Umbilical cord (tissue), 2 donors: ENCODE results near the gene PCDH10. TPM values are rescaled to one million over a fixed set of nuclear protein-coding genes. Genes with fewer than 3 reads are reported as not detected.

Experiments used
- DNase-seq: peaks from one replicate; pipeline ENCODE4 v3.0.0-alpha.2; 2015; ENCODE audit warnings: low spot score
- total RNA-seq: library from RNA; depleted of rRNA; stranded (reverse); fragments of >200 nt; gene quantifications from one replicate; pipeline ENCODE4 v1.2.3, GENCODE V29; 2014; ENCODE audit warnings: low replicate concordance; ENCODE audit not compliant: insufficient read depth

The PCDH10 gene
- total RNA-seq, result 30.6 TPM

- peak; percentile 97 for DNase-seq
Measured at GRCh38 chr4:133148690-133149363, at the start of gene PCDH10. TSS of gene PCDH10 (plus strand) at chr4:133149294. CDS start at chr4:133150141, 847 bp downstream.

- no peak for DNase-seq
Measured at GRCh38 chr4:133102043-133102442, 47.1 kb upstream of the PCDH10 start.

- no peak for DNase-seq
Measured at GRCh38 chr4:133102612-133103409, 46.3 kb upstream of the PCDH10 start.

GRCh38 chr4:133112641-133113040 lies 36.5 kb upstream of the PCDH10 start:
- DNase-seq, result no peak

- DNase-seq, result no peak
Measured at GRCh38 chr4:133124746-133125145, 24.3 kb upstream of the PCDH10 start.

- DNase-seq, result no peak
Measured at GRCh38 chr4:133127500-133127899, 21.6 kb upstream of the PCDH10 start.

GRCh38 chr4:133129237-133129636 lies 19.9 kb upstream of the PCDH10 start:
- no peak for DNase-seq

GRCh38 chr4:133130171-133130570 lies 18.9 kb upstream of the PCDH10 start:
- peak; percentile 18 for DNase-seq

- DNase-seq, result no peak
Measured at GRCh38 chr4:133131829-133132460, 17.1 kb upstream of the PCDH10 start.

- no peak for DNase-seq
Measured at GRCh38 chr4:133136833-133137232, 12.3 kb upstream of the PCDH10 start.

- no peak for DNase-seq
Measured at GRCh38 chr4:133137571-133137970, 11.5 kb upstream of the PCDH10 start.

- DNase-seq, result no peak
Measured at GRCh38 chr4:133143775-133144430, 5.2 kb upstream of the PCDH10 start.

- DNase-seq, result no peak
Measured at GRCh38 chr4:133145241-133145640, 3.9 kb upstream of the PCDH10 start.

GRCh38 chr4:133145758-133146573 lies 3.1 kb upstream of the PCDH10 start:
- DNase-seq, result no peak

- peak; percentile 82 for DNase-seq
Measured at GRCh38 chr4:133146574-133147241, 2.4 kb upstream of the PCDH10 start.

- DNase-seq, result peak; percentile 28
Measured at GRCh38 chr4:133147286-133147821, 1.7 kb upstream of the PCDH10 start.

GRCh38 chr4:133147921-133148689 lies 989 bp upstream of the PCDH10 start:
- peak; percentile 65 for DNase-seq

- no peak for DNase-seq
Measured at GRCh38 chr4:133149364-133149695, 236 bp downstream of the PCDH10 start.

GRCh38 chr4:133149932-133150471 lies 908 bp downstream of the PCDH10 start:
- peak; percentile 21 for DNase-seq
